Ecto neural progenitor cell (in vitro differentiated cells): ENCODE data around the gene SNCAIP.
"Not testable (repeated sequence)": the region's sequence is repeated elsewhere in the genome, so short reads cannot be mapped to it uniquely, and the experiment has no call there.

Experiments used
- DNase-seq: peaks from one replicate; pipeline ENCODE4 v3.0.0-alpha.2; 2018; ENCODE audit warnings: low spot score

The SNCAIP gene

GRCh38 chr5:122362361-122362760 lies 50.3 kb downstream of the SNCAIP start:
- DNase-seq = no peak

- no peak for DNase-seq
Measured at GRCh38 chr5:122363623-122364022, 51.6 kb downstream of the SNCAIP start.

- no peak for DNase-seq
Measured at GRCh38 chr5:122366501-122366900, 54.5 kb downstream of the SNCAIP start.

- DNase-seq = no peak
Measured at GRCh38 chr5:122367456-122367855, 55.4 kb downstream of the SNCAIP start.

- no peak for DNase-seq
Measured at GRCh38 chr5:122368510-122369251, 56.6 kb downstream of the SNCAIP start.

GRCh38 chr5:122369253-122369815 lies 57.3 kb downstream of the SNCAIP start:
- DNase-seq = no peak

- no peak for DNase-seq
Measured at GRCh38 chr5:122371511-122372151, 59.6 kb downstream of the SNCAIP start.

- no peak for DNase-seq
Measured at GRCh38 chr5:122374110-122374509, 62.1 kb downstream of the SNCAIP start.

- DNase-seq = no peak
Measured at GRCh38 chr5:122375801-122376200, 63.8 kb downstream of the SNCAIP start.

- no peak for DNase-seq
Measured at GRCh38 chr5:122376250-122376649, 64.2 kb downstream of the SNCAIP start.

- no peak for DNase-seq
Measured at GRCh38 chr5:122377026-122377425, 65.0 kb downstream of the SNCAIP start.

- DNase-seq = not testable (repeated sequence)
Measured at GRCh38 chr5:122382938-122383337, 70.9 kb downstream of the SNCAIP start.

GRCh38 chr5:122384739-122385235 lies 72.8 kb downstream of the SNCAIP start:
- DNase-seq = no peak

GRCh38 chr5:122385286-122385685 lies 73.2 kb downstream of the SNCAIP start:
- DNase-seq = no peak

- no peak for DNase-seq
Measured at GRCh38 chr5:122385808-122386207, 73.8 kb downstream of the SNCAIP start.

- DNase-seq = no peak
Measured at GRCh38 chr5:122390154-122390553, 78.1 kb downstream of the SNCAIP start.

- no peak for DNase-seq
Measured at GRCh38 chr5:122390694-122391093, 78.7 kb downstream of the SNCAIP start.

GRCh38 chr5:122391621-122392020 lies 79.6 kb downstream of the SNCAIP start:
- DNase-seq = no peak

- no peak for DNase-seq
Measured at GRCh38 chr5:122392224-122392623, 80.2 kb downstream of the SNCAIP start.

- no peak for DNase-seq
Measured at GRCh38 chr5:122392824-122393223, 80.8 kb downstream of the SNCAIP start.

- no peak for DNase-seq
Measured at GRCh38 chr5:122394284-122394930, 82.4 kb downstream of the SNCAIP start.

- no peak for DNase-seq
Measured at GRCh38 chr5:122398016-122398415, 86.0 kb downstream of the SNCAIP start.

- no peak for DNase-seq
Measured at GRCh38 chr5:122400341-122400740, 88.3 kb downstream of the SNCAIP start.
